DMS53 (cell line): ENCODE measurements around the gene SNX25.
A peak's percentile ranks its signal among the peaks of the same experiment; 100 is the strongest.
"Not testable (repeated sequence)": the region's sequence is repeated elsewhere in the genome, so short reads cannot be mapped to it uniquely, and the experiment has no call there.

Source experiments
- DNase-seq: peaks from one replicate; lab custom pipeline; 2025; lab: John Stamatoyannopoulos, UW

SNX25 gene

DNA sequence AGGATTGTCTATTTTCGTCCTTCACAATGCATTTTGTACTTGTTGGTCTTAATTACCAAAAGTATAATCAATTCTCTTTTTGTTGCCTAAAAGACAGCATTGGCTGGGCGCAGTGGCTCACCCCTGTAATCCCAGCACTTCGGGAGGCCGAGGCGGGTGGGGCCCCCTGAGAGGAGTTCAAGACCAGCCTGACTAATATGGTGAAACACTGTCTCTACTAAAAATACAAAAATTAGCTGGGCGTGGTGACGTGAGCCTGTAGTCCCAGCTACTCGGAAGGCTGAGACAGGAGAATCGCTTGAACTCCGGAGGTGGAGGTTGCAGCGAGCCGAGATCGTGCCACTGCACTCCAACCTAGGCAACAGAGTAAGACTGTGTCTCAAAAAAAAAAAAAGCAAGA is 4.3 kb upstream of the SNX25 start:
- DNase-seq: not testable (repeated sequence)

DNA sequence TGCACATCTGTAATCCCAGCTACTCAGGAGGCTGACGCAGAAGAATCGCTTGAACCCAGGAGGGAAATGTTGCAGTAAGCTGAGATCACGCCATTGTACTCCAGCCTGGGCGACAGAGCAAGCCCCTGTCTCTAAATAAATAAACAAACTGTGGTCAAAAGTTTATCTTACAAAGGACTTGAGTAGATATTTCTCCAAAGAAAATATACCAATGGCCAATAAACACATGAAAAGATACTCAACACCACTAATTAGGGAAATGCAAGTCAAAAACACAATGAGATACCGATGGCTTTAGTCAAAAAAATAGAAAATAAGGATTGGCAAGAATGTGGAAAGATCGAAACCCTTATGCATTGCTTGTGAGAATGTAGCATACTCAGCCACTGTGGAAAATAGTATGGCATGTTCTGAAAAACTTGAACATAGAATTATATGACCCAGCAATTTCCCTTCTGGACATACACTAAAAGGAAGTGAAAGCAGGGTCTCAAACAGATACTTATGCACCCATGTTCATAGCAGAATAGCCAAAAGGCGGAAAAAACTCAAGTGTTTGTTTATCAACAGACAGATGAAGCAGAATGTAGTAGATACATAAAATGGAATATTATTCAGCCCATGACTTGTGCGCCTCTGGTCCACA is 3.6 kb upstream of the SNX25 start:
- DNase-seq: no peak

- no peak for DNase-seq
Observed at GRCh38 chr4:185207466-185207865, 1.9 kb upstream of the SNX25 start.

DNA sequence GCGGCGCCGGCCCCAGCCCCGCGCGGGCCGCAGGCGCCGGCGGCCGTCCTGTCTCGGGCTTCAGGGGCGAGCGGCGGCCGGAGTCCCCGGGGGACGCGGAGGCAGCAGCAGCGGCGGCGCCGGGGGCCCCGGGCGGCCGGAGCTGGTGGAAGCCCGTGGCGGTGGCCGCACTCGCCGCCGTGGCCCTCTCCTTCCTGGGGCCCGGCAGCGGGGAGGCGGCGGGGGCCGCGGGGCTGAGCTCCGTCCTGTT is 379 bp downstream of the SNX25 start:
- DNase-seq: not testable (repeated sequence)

- DNase-seq: peak; percentile 65
Observed at GRCh38 chr4:185210102-185210981, 944 bp downstream of the SNX25 start.

GRCh38 chr4:185211035-185211434 is 1.6 kb downstream of the SNX25 start:
- DNase-seq: no peak

DNA sequence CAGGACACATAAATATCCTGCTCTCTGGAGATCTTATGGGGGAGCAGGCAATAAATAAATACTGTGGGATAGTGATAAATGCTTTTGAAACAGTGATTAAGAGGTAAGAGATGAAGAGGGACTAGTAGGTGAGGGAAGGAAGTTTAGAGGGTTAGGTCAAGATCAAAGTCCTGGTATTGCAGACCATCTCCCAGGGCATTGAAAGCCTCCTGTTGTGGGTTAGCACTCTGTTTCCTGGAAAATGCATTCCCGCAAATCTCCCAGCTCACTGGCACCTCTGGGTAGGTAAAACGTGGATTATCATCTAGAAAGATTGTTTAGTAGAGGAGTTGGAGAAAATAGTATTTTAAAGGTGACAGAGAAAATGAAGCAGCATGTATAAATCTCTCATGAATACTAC is 2.2 kb downstream of the SNX25 start:
- DNase-seq: no peak

DNA sequence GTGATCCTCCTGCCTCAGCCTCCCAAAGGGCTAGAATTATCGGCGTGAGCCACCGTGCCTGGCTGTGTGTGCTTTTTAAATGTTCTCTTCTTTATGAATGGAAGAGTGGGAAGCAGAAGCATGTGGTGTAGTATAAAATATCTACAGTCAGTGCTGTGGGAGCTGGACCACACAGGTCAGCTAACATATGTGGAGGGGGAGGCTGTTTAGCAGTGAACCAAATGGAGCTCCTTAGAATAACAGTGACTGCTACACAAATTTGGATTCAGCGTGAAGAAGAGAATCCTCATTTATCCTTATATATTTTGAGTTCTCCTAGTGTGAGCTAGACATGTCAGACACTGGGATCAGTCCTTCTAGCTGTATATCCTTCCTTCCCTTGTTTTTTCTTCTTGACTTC is 3.2 kb downstream of the SNX25 start:
- DNase-seq: no peak

DNA sequence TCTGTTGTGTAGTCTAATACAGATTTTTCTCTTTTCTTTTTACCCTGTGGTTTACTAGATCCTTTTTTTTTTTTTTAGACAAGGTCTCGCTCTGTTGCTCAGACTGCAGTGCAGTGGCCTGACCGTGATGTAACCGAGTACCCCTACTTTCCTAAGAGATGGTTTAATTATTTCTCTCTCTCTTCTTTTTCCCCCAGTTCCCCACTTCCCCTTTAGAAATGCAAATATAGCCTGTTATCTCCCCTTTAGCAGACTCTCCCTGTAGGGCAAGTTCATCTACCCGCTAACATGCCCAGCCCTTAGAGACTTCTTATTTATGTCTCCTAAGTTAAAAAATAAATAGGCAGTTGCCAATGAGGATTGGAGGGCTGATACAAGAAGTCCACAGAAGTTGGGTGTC is 4.5 kb downstream of the SNX25 start:
- no peak for DNase-seq

- no peak for DNase-seq
Observed at GRCh38 chr4:185215261-185215660, 5.9 kb downstream of the SNX25 start.

DNA sequence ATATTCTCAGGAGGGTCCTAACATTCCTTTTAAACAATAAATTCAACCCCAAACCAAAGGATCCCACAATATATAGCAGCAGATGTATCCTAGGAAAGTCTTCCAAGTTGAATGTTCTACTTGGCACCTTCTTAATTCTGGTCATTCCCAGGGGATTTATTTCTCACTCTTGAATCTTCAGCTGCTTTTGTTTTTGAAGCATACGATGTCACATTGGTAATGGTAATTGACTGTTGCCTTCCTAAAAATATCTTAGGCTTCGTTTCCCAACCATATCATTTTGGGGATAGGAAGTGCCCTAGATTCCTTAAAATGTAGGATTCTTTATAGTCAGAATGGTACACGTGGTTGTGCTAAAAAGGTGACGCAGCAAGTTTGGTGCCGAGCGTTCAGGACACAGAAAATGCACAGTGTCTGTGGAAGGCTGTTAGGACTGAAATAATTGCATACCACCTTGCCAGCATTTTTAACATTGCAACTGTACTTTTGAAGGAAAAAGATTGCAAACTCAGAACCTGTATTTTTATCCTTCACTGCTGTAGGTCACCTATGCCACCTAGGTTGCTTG is 8.1 kb downstream of the SNX25 start:
- DNase-seq: no peak

DNA sequence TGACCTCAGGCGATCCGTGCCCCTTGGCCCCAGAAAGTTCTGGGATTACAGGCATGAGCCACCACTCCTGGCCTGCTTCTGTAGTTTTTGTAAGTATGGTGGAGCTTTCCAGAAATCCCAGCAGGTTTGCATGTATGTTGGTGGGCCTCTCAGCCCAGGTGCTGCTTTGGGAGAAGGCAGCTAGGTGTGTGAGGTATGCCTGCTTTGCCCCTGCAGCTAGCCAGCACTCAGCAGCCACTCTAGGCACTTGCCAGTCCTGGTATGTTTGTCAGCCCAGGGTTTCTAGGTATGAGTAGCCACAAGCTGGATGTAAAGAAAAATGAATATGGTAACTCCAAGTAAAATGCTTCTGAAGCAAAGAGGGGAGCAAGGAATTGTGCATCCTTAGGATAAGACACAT is 8.9 kb downstream of the SNX25 start:
- DNase-seq: no peak

GRCh38 chr4:185219551-185220344 is 10.3 kb downstream of the SNX25 start:
- DNase-seq: no peak

- DNase-seq: no peak
Observed at GRCh38 chr4:185221491-185221890, 12.1 kb downstream of the SNX25 start.

DNA sequence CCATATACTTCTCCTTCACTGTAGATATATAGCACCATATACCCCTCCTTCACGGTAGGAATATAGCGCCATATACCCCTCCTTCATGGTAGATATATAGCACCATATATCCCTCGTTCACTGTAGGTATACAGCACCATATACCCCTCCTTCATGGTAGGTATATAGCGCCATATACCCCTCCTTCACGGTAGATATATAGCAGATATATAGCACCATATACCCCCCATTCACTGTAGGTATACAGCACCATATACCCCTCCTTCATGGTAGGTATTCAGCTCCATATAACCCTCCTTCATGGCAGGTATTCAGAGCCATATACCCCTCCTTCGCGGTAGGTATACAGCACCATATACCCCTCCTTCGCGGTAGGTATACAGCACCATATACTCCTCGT is 12.5 kb downstream of the SNX25 start:
- no peak for DNase-seq

DNA sequence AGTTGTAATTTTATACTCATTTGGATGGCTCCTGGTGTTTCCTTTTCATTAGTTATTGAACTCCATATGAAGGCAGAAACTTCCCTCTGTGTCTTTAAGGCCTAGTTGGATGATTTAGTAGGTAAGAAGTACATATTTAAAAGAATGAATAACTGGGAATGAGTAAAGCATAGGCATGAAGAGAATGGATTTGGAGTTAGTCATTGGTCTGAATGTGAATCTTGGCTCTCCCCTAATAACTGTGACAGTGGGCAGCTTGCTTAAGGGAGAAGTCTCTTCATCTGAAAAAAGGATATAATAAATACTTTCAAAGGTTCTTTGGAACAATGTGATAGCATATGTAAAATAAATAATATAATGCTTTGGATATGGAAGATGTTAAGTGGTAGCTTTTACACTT is 13.2 kb downstream of the SNX25 start:
- no peak for DNase-seq

DNA sequence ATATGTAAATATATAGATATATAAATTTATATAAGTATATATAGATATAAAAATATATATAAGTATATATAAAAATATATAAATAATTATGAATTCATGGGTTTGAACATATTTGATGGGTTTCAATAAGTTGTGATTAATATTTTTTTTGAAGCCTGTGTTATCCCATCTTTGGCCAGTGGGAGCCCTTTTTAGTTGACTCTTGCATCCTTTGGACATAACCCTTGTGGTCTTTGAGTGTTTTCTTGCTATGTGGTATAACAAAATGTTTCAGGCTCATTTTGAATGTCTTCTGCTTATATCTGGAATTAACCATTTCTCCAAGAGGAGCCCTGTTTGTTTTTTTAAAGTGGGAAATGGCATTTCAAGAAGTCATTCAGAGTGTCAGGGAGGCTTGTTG is 15.2 kb downstream of the SNX25 start:
- peak; percentile 7 for DNase-seq

- DNase-seq: no peak
Observed at GRCh38 chr4:185225940-185226339, 16.5 kb downstream of the SNX25 start.

DNA sequence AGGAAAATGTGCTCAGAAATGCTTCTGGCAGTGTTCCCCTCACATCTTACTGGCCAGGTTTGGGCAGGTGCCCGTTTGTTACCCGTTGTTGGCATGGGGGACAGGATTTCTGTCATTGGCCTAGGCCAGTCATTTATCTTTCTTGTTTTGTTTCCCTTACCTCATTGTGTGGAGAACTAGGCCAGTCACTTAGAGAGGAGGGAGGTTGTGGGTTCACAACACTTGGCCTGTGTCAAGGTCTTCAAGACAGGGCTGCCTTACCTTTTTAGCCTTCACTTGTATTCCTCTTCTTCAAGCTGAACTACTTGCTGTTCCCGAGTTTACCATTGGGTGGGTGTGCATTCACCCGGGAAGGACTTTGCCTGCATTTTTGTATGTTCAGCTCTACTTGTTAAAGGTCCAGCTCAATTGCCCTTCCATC is 17.7 kb downstream of the SNX25 start:
- DNase-seq: no peak

DNA sequence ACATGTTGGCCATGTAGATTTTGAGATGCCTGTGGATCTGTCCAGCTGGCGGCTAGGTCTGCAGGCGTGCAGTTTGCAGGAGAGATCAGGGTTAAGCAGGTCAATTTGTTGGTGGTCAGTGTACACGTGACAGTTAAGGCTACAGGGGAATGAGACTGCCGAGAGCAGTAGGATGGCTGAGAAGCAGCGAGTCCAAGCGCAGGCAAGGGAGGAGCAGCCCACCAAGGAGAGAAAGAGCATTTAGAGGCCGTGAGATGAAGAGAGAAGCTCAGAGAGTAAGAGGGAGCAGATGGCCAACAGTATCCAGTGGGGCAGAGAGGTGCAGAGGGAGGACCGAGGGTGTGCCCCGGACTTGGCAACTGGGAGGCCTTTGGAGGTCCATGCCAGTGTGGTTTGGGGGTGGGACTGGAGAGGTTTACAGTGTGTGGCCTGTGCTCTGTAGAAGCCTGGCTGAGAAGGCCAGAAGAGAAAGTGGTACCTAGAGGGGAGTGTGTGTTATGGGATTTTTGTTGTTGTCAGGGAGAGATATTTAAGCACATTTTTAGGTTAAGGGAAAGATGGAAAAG is 18.4 kb downstream of the SNX25 start:
- no peak for DNase-seq

DNA sequence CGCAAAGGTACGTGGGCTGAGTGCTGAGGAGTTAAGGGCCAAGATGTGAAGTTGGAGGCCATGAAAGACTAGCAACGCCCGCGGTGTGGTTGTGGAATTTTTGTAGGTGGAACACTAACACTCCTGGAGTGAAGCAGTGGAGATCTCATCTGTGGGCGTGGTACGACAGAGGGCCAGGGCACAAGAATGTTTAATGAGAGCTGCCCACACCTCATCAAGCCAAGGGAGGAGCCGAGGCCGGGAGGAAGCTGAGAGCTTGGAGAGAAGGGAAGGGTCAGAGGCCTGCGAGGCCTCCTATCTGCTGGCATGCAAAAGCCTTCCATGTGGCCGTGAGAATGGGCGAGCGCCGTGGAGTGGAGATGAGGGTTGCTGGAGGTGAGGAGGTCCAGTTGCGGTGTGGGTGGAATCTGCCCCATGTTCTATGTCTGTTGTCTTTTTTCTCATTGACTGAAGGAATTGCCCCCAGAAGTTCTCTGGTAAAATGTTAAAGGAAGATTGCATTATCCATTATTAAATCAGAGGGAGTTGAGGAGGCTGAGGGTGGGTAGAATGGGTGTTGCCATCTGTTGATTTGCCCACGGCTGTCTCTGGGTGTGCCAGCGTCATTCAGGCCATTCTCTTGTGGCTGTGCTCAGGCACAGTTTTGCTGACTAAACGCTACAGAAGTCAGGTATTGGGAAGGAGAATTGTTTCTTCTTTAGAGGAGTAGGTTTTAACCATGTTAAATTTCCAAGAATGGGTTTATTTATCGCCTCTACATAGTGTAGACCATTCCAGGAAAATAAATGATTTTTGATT is 19.8 kb downstream of the SNX25 start:
- DNase-seq: no peak

GRCh38 chr4:185232370-185232769 is 23.0 kb downstream of the SNX25 start:
- no peak for DNase-seq
